ENCODE measurements around the gene SPATA24. TPM values are rescaled to one million over a fixed set of nuclear protein-coding genes. Genes with fewer than 3 reads are reported as not detected.

The SPATA24 gene
- total RNA-seq, 1 donor from 2014 or later, result 3.7 TPM

DNA sequence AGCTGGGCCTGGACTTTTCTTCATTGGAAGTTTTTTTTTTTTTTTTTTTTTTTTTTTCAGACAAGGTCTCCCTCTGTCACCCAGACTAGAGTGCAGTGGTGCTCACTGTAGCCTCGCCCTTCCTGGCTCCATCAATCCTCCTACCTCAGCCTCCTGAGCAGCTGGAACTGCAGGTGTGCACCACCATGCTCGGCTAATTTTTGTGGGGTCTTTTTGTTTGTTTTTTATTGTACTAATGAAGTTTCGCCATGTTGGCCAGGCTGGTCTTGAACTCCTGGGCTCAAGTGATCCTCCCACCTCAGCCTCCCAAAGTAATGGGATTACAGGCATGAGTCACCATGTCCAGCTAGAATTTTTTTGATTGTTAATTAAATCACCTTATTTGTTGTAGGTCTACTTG is 31.8 kb upstream of the SPATA24 start:
- Mint-ChIP-seq H3K36me3 (ENCODE audit: low read depth) (peaks cover 8% of the 10 kb centered on the region), H3K27me3 (ENCODE audit: low read depth) (no peaks in the 10 kb centered on the region), H3K27ac (ENCODE audit: unreplicated experiment) (no peak overlapping the region), H3K4me1 (ENCODE audit: low read depth) (peaks cover 17% of the 10 kb centered on the region), H3K9me3 (ENCODE audit: low read depth) (no peaks in the 10 kb centered on the region), H3K4me3 (ENCODE audit: unreplicated experiment) (no peak overlapping the region)
- TF ChIP-seq, protein P1, sequence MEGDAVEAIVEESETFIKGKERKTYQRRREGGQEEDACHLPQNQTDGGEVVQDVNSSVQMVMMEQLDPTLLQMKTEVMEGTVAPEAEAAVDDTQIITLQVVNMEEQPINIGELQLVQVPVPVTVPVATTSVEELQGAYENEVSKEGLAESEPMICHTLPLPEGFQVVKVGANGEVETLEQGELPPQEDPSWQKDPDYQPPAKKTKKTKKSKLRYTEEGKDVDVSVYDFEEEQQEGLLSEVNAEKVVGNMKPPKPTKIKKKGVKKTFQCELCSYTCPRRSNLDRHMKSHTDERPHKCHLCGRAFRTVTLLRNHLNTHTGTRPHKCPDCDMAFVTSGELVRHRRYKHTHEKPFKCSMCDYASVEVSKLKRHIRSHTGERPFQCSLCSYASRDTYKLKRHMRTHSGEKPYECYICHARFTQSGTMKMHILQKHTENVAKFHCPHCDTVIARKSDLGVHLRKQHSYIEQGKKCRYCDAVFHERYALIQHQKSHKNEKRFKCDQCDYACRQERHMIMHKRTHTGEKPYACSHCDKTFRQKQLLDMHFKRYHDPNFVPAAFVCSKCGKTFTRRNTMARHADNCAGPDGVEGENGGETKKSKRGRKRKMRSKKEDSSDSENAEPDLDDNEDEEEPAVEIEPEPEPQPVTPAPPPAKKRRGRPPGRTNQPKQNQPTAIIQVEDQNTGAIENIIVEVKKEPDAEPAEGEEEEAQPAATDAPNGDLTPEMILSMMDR (IDR thresholded peaks at IDR 0.05), result no peak
- DNase-seq (ENCODE audit: low spot score), result no peak

DNA sequence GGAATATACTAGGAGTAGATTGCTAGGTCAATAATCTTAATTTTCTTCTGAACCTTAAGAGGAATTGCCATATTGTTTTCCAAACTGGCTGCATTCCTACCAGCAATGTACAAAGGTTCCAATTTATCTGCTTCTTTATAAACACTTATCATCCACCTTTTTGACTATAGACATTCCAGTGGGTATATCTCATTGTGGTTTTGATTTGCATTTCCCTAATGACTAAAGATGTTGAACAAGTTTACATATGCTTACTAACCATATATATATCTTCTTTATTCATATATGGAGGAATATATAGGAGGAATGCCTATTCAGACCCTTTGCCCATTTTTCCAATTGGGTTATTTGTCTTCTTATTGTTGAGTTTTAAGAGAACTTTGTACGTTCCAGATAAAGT is 27.8 kb upstream of the SPATA24 start:
- peaks cover 11% of the 10 kb centered on the region for H3K36me3 Mint-ChIP-seq (ENCODE audit: low read depth)
- H3K4me1 Mint-ChIP-seq (ENCODE audit: low read depth), result peaks cover 8% of the 10 kb centered on the region
- no peaks in the 10 kb centered on the region for H3K27me3 Mint-ChIP-seq (ENCODE audit: low read depth)
- no peak overlapping the region for H3K4me3 Mint-ChIP-seq (ENCODE audit: unreplicated experiment)
- TF ChIP-seq, protein P1 (IDR thresholded peaks at IDR 0.05), result no peak
- H3K9me3 Mint-ChIP-seq (ENCODE audit: low read depth), result no peaks in the 10 kb centered on the region
- H3K27ac Mint-ChIP-seq (ENCODE audit: unreplicated experiment), result no peak overlapping the region
- no peak for DNase-seq (ENCODE audit: low spot score)

DNA sequence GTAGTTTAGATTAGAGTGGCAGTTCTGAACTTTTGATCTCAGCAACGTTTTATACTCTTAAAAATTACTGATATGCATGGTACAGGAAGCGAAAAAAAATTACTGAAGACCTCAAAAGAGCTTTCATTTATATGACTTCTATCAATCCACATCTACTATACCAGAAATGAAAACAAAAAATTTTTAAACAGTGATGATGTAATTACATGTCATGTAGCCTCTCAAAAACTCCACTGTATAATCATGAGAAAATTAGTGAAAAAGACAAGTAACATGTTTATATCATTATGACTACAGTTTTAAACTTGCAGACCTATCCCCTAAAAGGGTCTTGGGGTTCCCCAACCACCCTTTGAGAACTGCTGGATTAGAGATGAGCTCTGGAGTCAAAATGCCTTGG is 26.1 kb upstream of the SPATA24 start:
- no peaks in the 10 kb centered on the region for H3K27me3 Mint-ChIP-seq (ENCODE audit: low read depth)
- peaks cover 15% of the 10 kb centered on the region for H3K36me3 Mint-ChIP-seq (ENCODE audit: low read depth)
- TF ChIP-seq, protein P1 (IDR thresholded peaks at IDR 0.05), result no peak
- H3K9me3 Mint-ChIP-seq (ENCODE audit: low read depth), result no peaks in the 10 kb centered on the region
- peaks cover 14% of the 10 kb centered on the region for H3K4me1 Mint-ChIP-seq (ENCODE audit: low read depth)
- no peak for DNase-seq (ENCODE audit: low spot score)
- no peak overlapping the region for H3K4me3 Mint-ChIP-seq (ENCODE audit: unreplicated experiment)
- H3K27ac Mint-ChIP-seq (ENCODE audit: unreplicated experiment), result no peak overlapping the region

DNA sequence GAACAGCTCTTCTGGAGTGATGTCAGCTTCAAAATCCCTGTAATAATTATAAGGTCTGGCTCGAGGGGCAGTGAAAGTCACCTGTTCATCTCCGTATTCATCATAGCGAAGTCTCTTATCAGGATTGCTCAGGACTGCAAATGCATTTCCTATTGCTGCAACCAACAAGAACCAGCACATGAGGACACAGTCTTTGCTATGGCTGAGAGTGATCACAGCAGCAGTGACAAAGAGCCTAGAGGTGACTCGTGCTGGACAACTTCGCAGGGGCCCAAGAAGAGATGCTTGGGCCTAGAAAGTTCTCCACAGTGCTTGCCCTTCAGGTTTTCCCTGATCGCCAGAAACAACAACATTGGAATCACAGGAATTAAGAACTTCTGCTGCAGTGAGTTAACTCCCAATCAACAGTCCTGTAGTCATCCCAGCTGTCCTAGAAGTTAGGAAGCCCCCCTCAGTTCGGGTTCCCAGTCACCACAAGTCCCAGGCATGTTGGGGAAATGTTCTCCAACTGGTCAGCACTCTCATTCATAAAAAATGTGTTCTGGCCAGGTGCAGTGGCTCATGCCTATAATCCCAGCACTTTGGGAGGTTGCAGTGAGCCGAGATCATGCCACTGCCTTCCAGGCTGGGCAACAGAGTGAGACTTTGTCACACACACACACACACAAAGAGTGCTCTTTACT is 22.5 kb upstream of the SPATA24 start:
- no peaks in the 10 kb centered on the region for H3K9me3 Mint-ChIP-seq (ENCODE audit: low read depth)
- H3K27me3 Mint-ChIP-seq (ENCODE audit: low read depth), result no peaks in the 10 kb centered on the region
- H3K27ac Mint-ChIP-seq (ENCODE audit: unreplicated experiment), result no peak overlapping the region
- no peak for DNase-seq (ENCODE audit: low spot score)
- TF ChIP-seq, protein P1 (IDR thresholded peaks at IDR 0.05), result no peak
- peaks cover 19% of the 10 kb centered on the region for H3K36me3 Mint-ChIP-seq (ENCODE audit: low read depth)
- H3K4me1 Mint-ChIP-seq (ENCODE audit: low read depth), result peaks cover 19% of the 10 kb centered on the region
- H3K4me3 Mint-ChIP-seq (ENCODE audit: unreplicated experiment), result no peak overlapping the region

DNA sequence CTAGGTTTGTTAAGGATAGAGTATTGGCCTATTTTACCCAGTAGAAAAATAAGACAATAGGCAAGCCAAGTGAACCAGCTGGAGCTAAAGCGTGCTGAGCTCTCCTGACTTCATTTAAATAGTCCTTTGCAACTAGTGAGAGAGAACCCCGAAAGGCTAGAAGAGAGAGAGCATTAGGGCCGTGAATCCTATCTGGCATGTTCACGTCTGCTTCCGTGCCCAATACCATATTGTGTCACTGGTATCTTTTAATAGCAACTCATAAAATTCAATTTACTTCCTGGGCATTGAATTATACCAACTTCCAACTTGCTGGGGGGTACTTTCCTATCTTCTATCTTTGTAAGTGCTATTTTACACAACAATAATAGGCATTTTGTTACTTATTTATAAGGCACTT is 21.6 kb upstream of the SPATA24 start:
- H3K9me3 Mint-ChIP-seq (ENCODE audit: low read depth), result no peaks in the 10 kb centered on the region
- H3K36me3 Mint-ChIP-seq (ENCODE audit: low read depth), result peaks cover 22% of the 10 kb centered on the region

More for the DNA sequence above, 21.6 kb upstream of the SPATA24 start:
- Mint-ChIP-seq H3K4me1 (ENCODE audit: low read depth) (peaks cover 19% of the 10 kb centered on the region), H3K4me3 (ENCODE audit: unreplicated experiment) (no peak overlapping the region), H3K27me3 (ENCODE audit: low read depth) (no peaks in the 10 kb centered on the region), H3K27ac (ENCODE audit: unreplicated experiment) (no peak overlapping the region)
- DNase-seq (ENCODE audit: low spot score), result no peak
- TF ChIP-seq, protein P1 (IDR thresholded peaks at IDR 0.05), result no peak

Data from chondrocyte (in vitro differentiated cells).